ENCODE data around the gene NUP93.

NUP93 gene

GRCh38 chr16:56744996-56745640 lies 15.2 kb downstream of the NUP93 start:
- DNase-seq = no peak

GRCh38 chr16:56747486-56748045 lies 17.6 kb downstream of the NUP93 start:
- no peak for DNase-seq

GRCh38 chr16:56748191-56748590 lies 18.3 kb downstream of the NUP93 start:
- no peak for DNase-seq

- no peak for DNase-seq
Measured at GRCh38 chr16:56748826-56749225, 18.9 kb downstream of the NUP93 start.

- DNase-seq = no peak
Measured at GRCh38 chr16:56749672-56750491, 20.0 kb downstream of the NUP93 start.

- DNase-seq = no peak
Measured at GRCh38 chr16:56753410-56753809, 23.5 kb downstream of the NUP93 start.

GRCh38 chr16:56755038-56755437 lies 25.1 kb downstream of the NUP93 start:
- DNase-seq = no peak

GRCh38 chr16:56758432-56758831 lies 28.5 kb downstream of the NUP93 start:
- DNase-seq = no peak

- DNase-seq = no peak
Measured at GRCh38 chr16:56758930-56759329, 29.0 kb downstream of the NUP93 start.

GRCh38 chr16:56763291-56763916 lies 33.5 kb downstream of the NUP93 start:
- DNase-seq = no peak

- no peak for DNase-seq
Measured at GRCh38 chr16:56764835-56765234, 34.9 kb downstream of the NUP93 start.

GRCh38 chr16:56765949-56766348 lies 36.0 kb downstream of the NUP93 start:
- no peak for DNase-seq

- DNase-seq = no peak
Measured at GRCh38 chr16:56767024-56767423, 37.1 kb downstream of the NUP93 start.

- DNase-seq = no peak
Measured at GRCh38 chr16:56769677-56770076, 39.7 kb downstream of the NUP93 start.

GRCh38 chr16:56771558-56772279 lies 41.8 kb downstream of the NUP93 start:
- no peak for DNase-seq

- DNase-seq = no peak
Measured at GRCh38 chr16:56773532-56773931, 43.6 kb downstream of the NUP93 start.

- no peak for DNase-seq
Measured at GRCh38 chr16:56774016-56774680, 44.2 kb downstream of the NUP93 start.

- DNase-seq = no peak
Measured at GRCh38 chr16:56775162-56775561, 45.2 kb downstream of the NUP93 start.

GRCh38 chr16:56776562-56776961 lies 46.6 kb downstream of the NUP93 start:
- DNase-seq = peak; percentile 8 to 10

- peak; percentile 20 to 28 for DNase-seq
Measured at GRCh38 chr16:56777001-56777400, 47.1 kb downstream of the NUP93 start.

GRCh38 chr16:56777482-56777881 lies 47.6 kb downstream of the NUP93 start:
- DNase-seq = peak in 1 of 2 donors; percentile 11

GRCh38 chr16:56779906-56780305 lies 50.0 kb downstream of the NUP93 start:
- DNase-seq = no peak
